HG03135 (cell line): ENCODE measurements around the gene CORO7.

ENCODE experiments used
- ATAC-seq: cut with Tn5 transposase; IDR thresholded peaks from one replicate; pipeline ENCODE4 v1.9.1; 2021; ENCODE audit warnings: mild to moderate bottlenecking, moderate library complexity; ENCODE audit not compliant: unreplicated experiment

The CORO7 gene

GRCh38 chr16:4426722-4427372, 10.5 kb upstream of the CORO7 start:
- ATAC-seq = no peak

DNA sequence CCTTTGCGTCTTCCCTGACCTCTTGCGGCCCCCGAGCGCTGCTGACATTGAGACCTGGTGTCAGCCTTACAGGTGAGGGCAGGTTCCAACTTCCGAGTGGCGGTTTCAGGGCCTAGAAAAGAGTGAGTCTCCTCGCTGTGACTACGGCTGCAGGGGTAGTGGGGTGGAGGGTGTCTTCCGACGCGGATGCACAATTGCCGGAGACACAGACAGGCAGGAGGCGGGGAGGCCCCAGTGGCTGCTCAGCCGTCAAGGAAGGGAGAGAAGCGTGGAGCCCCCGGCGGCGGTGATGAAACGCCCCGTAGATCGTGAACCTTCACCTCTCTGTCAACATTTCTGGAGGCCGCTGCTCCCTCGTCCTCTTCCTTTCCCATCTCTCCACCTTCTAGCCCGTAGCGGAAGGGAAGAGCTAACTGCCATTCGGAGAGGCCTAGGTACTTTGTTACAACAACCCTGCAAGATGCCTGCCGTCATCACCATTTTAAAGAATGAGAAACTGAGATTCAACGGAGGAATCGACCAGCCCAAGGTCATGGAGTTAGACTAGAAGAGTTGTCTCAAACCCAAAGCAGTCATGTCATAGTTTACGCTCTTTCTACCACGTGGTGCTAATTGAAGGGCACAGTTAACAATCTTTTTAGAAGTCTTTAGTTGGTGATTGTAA, 9.8 kb upstream of the CORO7 start:
- ATAC-seq = peak; percentile 26

DNA sequence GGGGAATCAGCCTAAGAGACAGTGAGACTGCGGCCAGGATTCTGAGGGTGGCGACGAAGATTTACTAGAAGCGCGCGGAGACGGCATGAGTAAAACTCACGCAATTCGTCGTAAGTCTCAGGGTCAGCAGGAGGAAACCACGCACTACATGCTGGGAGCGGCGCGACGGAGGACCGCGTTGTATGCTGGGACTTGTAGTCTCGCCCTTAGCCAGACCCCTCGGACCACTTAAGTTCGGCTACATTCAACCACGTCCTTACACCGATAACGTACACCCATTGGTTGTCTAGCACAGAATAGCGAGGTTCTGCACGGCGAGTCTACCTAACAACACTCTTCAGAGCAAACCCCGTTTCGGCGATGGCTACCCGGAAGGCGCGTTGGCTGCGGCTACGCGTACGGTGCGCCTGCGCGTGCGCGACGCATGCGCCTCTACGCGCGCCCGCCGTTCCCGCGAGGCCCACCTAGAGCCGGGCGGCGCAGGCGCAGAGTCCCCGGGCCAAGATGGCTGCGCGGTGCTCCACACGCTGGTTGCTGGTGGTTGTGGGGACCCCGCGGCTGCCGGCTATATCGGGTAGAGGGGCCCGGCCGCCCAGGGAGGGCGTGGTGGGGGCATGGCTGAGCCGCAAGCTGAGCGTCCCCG, 9.1 kb upstream of the CORO7 start, which contains the start of gene DNAJA3:
Gene DNAJA3, plus strand, starts transcription at position 491 of the 643 bp plus-strand sequence. Its CDS starts 14 bp downstream, at position 505.
- peak; percentile 86 for ATAC-seq

DNA sequence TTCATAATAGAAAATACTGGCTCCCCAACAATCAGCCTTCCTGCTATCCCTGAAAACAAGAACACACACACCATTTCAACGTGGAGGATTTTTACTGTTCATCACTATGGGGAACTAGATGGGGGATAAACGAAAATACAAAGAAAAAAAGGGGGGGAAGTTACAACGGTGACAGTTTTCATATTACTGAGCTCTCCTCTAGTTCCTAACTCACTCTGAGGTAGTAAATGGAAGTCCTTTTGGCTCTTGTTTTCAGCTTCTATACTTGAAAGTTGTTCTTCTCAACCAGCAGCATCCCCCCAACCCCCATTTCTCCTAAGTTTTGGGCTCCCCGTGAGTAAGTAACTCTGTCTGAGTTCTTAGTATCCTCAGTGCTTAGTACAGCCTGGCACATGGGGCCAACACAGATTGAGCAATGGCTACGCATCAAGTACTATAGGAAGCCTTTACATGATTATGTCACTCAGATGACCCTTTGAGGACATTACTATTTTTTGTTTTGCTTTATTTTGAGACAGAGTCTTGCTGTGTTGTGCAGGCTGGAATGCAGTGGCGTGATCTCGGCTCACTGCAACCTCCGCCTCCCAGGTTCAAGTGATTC, 4.2 kb upstream of the CORO7 start:
- ATAC-seq = no peak

DNA sequence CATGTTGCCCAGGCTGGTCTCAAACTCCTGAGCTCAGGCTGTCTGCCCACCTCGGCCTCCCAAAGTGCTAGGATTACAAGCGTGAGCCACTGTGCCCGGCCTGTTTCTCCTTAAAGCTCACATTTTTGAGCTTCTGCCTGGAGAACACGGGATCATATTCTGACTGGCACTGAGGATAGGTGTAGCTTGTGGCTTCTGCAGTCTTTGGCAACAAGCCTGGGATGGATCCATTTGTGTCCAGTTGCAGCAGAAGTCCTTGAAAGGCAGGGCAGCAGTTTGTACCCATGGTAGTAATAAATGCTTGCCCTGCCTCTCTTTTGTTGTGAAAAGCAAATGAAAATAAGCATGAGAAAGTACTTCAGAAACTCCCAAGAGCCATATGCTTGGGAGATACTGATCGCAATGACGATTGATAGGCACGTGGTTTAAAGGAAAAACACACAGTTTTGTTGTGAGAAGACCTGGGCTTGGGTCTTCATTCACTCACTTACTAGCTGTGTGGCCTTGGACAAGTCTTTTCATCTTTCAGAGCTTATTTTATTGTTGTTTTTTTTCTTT, 3.1 kb upstream of the CORO7 start:
- no peak for ATAC-seq

- ATAC-seq = peak; percentile 18
These were observed 727 bp downstream of the CORO7 start for GRCh38 chr16:4415538-4416199.

DNA sequence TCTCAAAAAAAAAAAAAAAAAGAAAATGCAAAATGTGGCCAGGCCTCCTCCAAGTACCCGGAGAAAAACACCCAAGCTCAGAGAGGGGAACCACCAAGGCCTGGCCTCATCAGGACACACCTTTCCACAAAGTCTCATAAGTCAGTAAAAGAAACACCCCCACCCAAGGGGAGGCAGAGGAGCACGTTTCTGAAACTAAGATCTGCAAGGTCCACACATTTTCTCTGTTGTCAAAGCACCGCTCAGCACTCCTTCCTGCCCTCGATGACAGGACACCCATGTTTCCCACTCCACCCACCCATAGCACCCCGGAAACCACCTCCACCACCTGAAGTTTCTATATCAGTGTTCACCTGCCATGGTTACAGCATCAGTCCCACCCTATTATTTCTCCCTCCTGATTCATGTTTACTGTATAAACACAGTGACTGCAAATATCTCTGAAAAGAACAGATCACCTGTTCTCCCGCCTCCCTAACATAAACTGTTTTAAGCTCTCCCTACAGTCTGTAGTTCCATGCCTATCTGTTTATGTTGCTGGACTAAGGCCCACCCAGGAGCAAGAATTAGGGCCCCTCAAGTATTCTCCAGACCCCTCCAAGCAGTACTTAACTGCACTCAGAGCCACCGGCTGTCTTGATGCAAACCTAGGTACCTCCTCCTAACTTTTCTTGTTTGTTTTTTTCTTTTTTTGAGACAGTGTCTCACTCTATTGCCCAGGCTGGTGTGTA, 2.0 kb downstream of the CORO7 start:
- peak; percentile 51 for ATAC-seq

DNA sequence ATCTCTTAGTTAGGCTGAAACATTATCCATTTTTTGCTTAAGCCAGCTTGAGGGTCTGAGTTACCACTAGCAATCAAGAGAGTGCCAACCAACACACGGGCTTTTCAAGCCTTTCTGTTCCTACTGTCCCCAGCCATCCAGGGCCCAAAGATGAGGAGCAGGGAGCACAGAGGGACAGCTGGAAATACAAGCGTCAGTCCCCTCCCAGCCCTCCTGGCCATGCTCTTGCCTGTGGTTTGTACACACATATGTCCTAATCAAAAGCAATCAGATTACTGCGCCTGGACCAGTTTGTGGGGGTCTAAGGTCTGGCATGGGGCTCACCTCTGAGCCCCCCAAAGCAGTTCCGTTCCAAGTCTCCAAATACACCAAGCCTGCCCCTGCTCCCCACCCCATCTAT, 3.5 kb downstream of the CORO7 start:
- no peak for ATAC-seq

GRCh38 chr16:4412159-4412558, 4.2 kb downstream of the CORO7 start:
- no peak for ATAC-seq

DNA sequence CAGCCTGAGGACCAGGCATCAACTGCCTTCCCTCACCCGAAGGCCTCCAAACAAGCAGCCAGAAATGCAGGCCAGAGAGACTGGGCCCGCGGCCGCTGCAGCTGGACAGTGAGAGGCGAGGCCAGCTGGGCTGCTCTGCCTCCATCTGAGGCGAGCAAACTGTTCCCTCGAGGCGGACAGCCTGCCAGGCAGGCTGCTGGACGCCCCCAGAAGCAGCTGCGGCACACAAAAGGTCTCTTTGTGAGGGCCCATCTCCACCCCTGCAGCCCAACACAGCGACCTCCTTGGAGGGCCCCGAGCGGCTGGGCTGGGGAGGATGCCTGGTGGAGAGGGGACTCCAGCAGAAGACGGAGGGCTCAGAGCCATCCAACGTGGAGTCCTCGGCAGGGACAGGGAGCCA, 4.7 kb downstream of the CORO7 start:
- no peak for ATAC-seq

DNA sequence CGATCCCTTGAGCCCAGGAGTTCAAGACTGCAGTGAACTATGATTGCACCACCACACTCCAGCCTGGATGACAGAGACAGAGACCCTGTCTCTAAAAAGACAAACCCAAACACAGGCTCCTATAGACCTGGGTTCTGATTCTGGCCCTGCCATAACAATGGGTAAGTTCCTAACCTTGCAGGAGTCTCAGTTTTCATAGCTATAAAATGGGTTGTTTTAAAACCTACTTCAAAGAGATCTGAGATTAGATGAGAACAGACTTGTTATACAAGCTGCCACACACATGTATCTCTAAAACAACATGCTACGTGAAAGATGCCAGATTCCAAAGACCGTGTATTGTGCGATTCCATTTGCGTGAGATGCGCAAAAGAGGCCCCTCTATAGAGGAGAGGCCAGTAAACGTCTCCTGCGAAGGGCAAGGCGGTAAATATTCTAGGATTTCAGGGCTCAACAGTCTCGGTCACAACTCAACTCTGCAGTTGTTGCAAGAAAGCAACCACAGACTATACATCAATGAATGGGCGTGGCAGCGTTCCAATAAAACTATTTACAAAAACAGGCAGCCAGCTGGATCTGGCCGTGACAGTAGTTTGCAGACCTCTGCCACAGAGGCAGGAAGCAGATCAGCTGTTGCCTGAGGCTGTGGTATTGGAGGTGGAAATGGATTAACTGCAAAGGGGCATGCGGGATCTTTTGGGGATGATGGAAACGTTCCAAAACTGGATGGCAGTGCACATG, 5.9 kb downstream of the CORO7 start:
- ATAC-seq = no peak

DNA sequence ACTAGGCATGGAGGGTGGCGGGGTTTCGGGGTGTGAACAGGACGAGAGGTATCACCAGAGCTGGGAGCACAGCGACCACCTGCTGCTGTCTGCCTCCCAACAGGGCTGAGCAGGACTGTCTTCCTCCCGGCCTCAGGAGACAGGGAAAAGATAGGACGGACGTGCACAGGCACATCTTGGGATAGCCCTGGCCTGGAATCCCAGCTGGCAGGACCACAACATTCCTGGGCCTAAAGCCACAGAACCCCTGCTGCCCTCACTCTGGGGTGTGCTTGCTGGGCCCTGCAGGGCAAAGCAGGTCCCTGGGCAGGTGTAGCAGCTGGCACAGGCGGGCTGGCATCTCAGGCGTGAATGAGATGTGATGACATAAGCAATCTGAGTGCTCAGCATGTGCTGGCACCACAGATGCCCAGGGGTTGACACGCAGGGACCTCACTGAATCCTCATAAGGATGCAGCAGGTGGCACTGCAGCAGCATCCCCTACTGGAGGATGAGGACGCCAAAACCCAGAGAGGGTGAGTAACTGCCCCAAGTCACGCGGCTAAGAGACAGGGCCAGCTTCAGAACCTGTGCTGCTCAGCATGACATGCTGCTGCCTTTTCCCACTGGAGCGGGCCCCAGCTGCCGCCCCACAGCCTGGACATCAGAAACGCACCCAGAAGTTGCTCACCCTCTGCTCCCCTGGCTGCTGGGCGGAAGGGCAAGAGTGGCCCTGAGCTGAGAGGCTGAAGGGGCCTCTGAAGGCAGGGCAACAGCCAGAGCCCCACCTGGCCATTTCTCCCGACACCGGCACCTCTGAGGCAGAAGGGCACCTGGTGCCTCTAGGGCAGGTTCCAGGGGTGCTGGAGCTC, 7.1 kb downstream of the CORO7 start:
- no peak for ATAC-seq

GRCh38 chr16:4408323-4408690, 8.1 kb downstream of the CORO7 start:
- no peak for ATAC-seq

- ATAC-seq = no peak
These were observed 8.7 kb downstream of the CORO7 start for GRCh38 chr16:4407543-4408322.

- ATAC-seq = no peak
These were observed 11.3 kb downstream of the CORO7 start for GRCh38 chr16:4404967-4405696.

GRCh38 chr16:4404247-4404966, 12.0 kb downstream of the CORO7 start:
- no peak for ATAC-seq
